H9 (cell line): ENCODE measurements around the gene GATA5. TPM values are rescaled to one million over a fixed set of nuclear protein-coding genes. Genes with fewer than 3 reads are reported as not detected.

Experiments used
- DNase-seq: peaks from one replicate; pipeline ENCODE4 v3.0.0-alpha.2; 2017
- H2AFZ ChIP-seq: one replicate; pipeline ENCODE4 v1.6.1; 2013; ENCODE audit warnings: mild to moderate bottlenecking, low read length, control low read depth, moderate library complexity
- H2AK5ac ChIP-seq: 2 replicates; pipeline ENCODE4 v1.6.1; 2013; ENCODE audit warnings: low read length, control low read depth, mixed read lengths; ENCODE audit not compliant: insufficient read length
- H2BK120ac ChIP-seq: one replicate; pipeline ENCODE4 v1.6.1; 2013; ENCODE audit warnings: low read depth, mild to moderate bottlenecking, low read length, control low read depth, inconsistent platforms; ENCODE audit not compliant: poor library complexity, severe bottlenecking
- H2BK12ac ChIP-seq: 2 replicates; pipeline ENCODE4 v1.6.1; 2013; ENCODE audit warnings: low read length, control low read depth, mixed read lengths, low read depth; ENCODE audit not compliant: insufficient read length
- H2BK15ac ChIP-seq: 2 replicates; pipeline ENCODE4 v1.6.1; 2013; ENCODE audit warnings: low read depth, low read length, control low read depth
- H2BK20ac ChIP-seq: one replicate; pipeline ENCODE4 v1.6.1; 2013; ENCODE audit warnings: low read depth, mild to moderate bottlenecking, low read length, control low read depth, inconsistent platforms; ENCODE audit not compliant: poor library complexity, severe bottlenecking
- H2BK5ac ChIP-seq: 2 replicates; pipeline ENCODE4 v1.6.1; 2013; ENCODE audit warnings: low read length, control low read depth, mixed read lengths; ENCODE audit not compliant: insufficient read length
- H3K14ac ChIP-seq: 2 replicates; pipeline ENCODE4 v1.6.1; 2013; ENCODE audit warnings: low read length, control low read depth; ENCODE audit not compliant: insufficient read depth
- H3K18ac ChIP-seq: 2 replicates; pipeline ENCODE4 v1.6.1; 2013; ENCODE audit warnings: low read depth, mild to moderate bottlenecking, mixed read lengths, low read length, control low read depth; ENCODE audit not compliant: insufficient read length
- H3K23ac ChIP-seq: 2 replicates; pipeline ENCODE4 v1.6.1; 2013; ENCODE audit warnings: low read length, control low read depth, mixed read lengths, low read depth; ENCODE audit not compliant: insufficient read length
- H3K23me2 ChIP-seq: 2 replicates; pipeline ENCODE4 v1.6.1; 2013; ENCODE audit warnings: low read depth, mild to moderate bottlenecking, mixed read lengths, low read length, control low read depth; ENCODE audit not compliant: insufficient read length, poor library complexity, severe bottlenecking
- H3K27ac ChIP-seq: 2 replicates; pipeline ENCODE4 v1.5.1; 2013; ENCODE audit warnings: low read length, control low read depth, mixed read lengths, low read depth; ENCODE audit not compliant: insufficient read length
- H3K27me3 ChIP-seq: 2 replicates; pipeline ENCODE4 v1.6.1; 2013; ENCODE audit warnings: low read length, control low read depth, inconsistent platforms; ENCODE audit not compliant: insufficient read depth
- H3K4ac ChIP-seq: 2 replicates; pipeline ENCODE4 v1.6.1; 2013; ENCODE audit warnings: low read depth, mild to moderate bottlenecking, control low read depth, inconsistent platforms, low read length, moderate library complexity
- H3K4me1 ChIP-seq: 2 replicates; pipeline ENCODE4 v1.6.1; 2013; ENCODE audit warnings: low read length, control low read depth, inconsistent platforms; ENCODE audit not compliant: insufficient read depth
- H3K4me2 ChIP-seq: 2 replicates; pipeline ENCODE4 v1.6.1; 2013; ENCODE audit warnings: low read length, control low read depth, mixed read lengths; ENCODE audit not compliant: insufficient read length, insufficient read depth
- H3K56ac ChIP-seq: 2 replicates; pipeline ENCODE4 v1.6.1; 2013; ENCODE audit warnings: low read depth, mild to moderate bottlenecking, mixed read lengths, low read length, control low read depth; ENCODE audit not compliant: insufficient read length
- H3K79me1 ChIP-seq: 2 replicates; pipeline ENCODE4 v1.6.1; 2013; ENCODE audit warnings: low read depth, mild to moderate bottlenecking, moderate library complexity, low read length, control low read depth, inconsistent platforms; ENCODE audit not compliant: insufficient read depth, poor library complexity, severe bottlenecking
- H3K79me2 ChIP-seq: 2 replicates; pipeline ENCODE4 v1.6.1; 2013; ENCODE audit warnings: low read length, control low read depth, inconsistent platforms; ENCODE audit not compliant: insufficient read depth
- H3K9ac ChIP-seq: 2 replicates; pipeline ENCODE4 v1.6.1; 2013; ENCODE audit warnings: low read length, control low read depth, mixed read lengths; ENCODE audit not compliant: insufficient read length; ENCODE audit errors: extremely low read depth
- H3K9me3 ChIP-seq: one replicate; pipeline ENCODE4 v1.6.1; 2013; ENCODE audit warnings: low read depth, low read length, inconsistent platforms; ENCODE audit not compliant: control insufficient read depth
- H3T11ph ChIP-seq: one replicate; pipeline ENCODE4 v1.6.1; 2013; ENCODE audit warnings: mild to moderate bottlenecking, low read length, control low read depth, inconsistent platforms
- H4K20me1 ChIP-seq: one replicate; pipeline ENCODE4 v1.6.1; 2013; ENCODE audit not compliant: control insufficient read depth, insufficient read length, insufficient read depth
- H4K5ac ChIP-seq: 2 replicates; pipeline ENCODE4 v1.6.1; 2013; ENCODE audit warnings: low read depth, mild to moderate bottlenecking, mixed read lengths, low read length, control low read depth; ENCODE audit not compliant: insufficient read length
- H4K8ac ChIP-seq: replicated peaks from 2 replicates; pipeline ENCODE4 v1.6.1; 2013; ENCODE audit warnings: low read length, control low read depth, mixed read lengths, low read depth; ENCODE audit not compliant: insufficient read length
- H4K91ac ChIP-seq: 2 replicates; pipeline ENCODE4 v1.6.1; 2013; ENCODE audit warnings: low read depth, mild to moderate bottlenecking, moderate library complexity, mixed read lengths, low read length, control low read depth; ENCODE audit not compliant: insufficient read length
- H3K27ac Mint-ChIP-seq, 3 experiments: 2 replicates in 2 of 3; 3 replicates in 1 of 3; pipeline ENCODE4 v1.8.0; 2020 to 2021; ENCODE audit warnings: mixed read lengths in 3 of 3, mild to moderate bottlenecking in 1 of 3, moderate library complexity in 1 of 3
- H3K27me3 Mint-ChIP-seq: 2 replicates; pipeline ENCODE4 v1.8.0; 2021; ENCODE audit warnings: low read depth, mild to moderate bottlenecking, moderate library complexity, mixed read lengths
- H3K36me3 Mint-ChIP-seq, 3 experiments: 2 replicates in 2 of 3; 3 replicates in 1 of 3; pipeline ENCODE4 v1.8.0; 2020 to 2021; ENCODE audit warnings: low read depth in 3 of 3, mixed read lengths in 3 of 3; ENCODE audit not compliant: insufficient read depth in 1 of 3
- H3K4me1 Mint-ChIP-seq, 2 experiments: 2 replicates each; pipeline ENCODE4 v1.8.0; 2020; ENCODE audit warnings: mixed read lengths in 2 of 2
- H3K4me3 Mint-ChIP-seq, 2 experiments: 2 replicates in 1 of 2; 3 replicates in 1 of 2; pipeline ENCODE4 v1.8.0; 2020 to 2021; ENCODE audit warnings: mild to moderate bottlenecking in 2 of 2, mixed read lengths in 2 of 2, moderate library complexity in 1 of 2
- H3K9me3 Mint-ChIP-seq, 2 experiments: 2 replicates in 1 of 2; 3 replicates in 1 of 2; pipeline ENCODE4 v1.8.0; 2020; ENCODE audit warnings: mild to moderate bottlenecking in 2 of 2, mixed read lengths in 2 of 2, moderate library complexity in 1 of 2
- WGBS: extraction: QIAGEN DNeasy Blood & Tissue Kit; methylation state at CpG from one replicate; pipeline ENCODE4 v1.1.7; 2013; ENCODE audit warnings: missing lambda C conversion rate, low lambda C conversion rate, mixed read lengths; ENCODE audit not compliant: insufficient read length; ENCODE audit errors: extremely low coverage; 5-methylcytosine and 5-hydroxymethylcytosine counted together
- total RNA-seq: library from RNA; stranded (reverse); gene quantifications from 2 replicates; pipeline ENCODE4 v1.2.1, GENCODE V29; 2021
- TF ChIP-seq, protein P1 (sequence below): fragments of 200-600 bp; sonication (generic); conservative IDR thresholded peaks from 3 replicates; pipeline ENCODE4 v1.8.0; 2021; ENCODE audit warnings: antibody characterized with exemption, mild to moderate bottlenecking

Gene GATA5
- total RNA-seq, 1 experiment from 2014 or later, result 0.24 TPM

GRCh38 chr20:62507323-62507722 is 31.5 kb upstream of the GATA5 start:
- TF ChIP-seq, protein P1, sequence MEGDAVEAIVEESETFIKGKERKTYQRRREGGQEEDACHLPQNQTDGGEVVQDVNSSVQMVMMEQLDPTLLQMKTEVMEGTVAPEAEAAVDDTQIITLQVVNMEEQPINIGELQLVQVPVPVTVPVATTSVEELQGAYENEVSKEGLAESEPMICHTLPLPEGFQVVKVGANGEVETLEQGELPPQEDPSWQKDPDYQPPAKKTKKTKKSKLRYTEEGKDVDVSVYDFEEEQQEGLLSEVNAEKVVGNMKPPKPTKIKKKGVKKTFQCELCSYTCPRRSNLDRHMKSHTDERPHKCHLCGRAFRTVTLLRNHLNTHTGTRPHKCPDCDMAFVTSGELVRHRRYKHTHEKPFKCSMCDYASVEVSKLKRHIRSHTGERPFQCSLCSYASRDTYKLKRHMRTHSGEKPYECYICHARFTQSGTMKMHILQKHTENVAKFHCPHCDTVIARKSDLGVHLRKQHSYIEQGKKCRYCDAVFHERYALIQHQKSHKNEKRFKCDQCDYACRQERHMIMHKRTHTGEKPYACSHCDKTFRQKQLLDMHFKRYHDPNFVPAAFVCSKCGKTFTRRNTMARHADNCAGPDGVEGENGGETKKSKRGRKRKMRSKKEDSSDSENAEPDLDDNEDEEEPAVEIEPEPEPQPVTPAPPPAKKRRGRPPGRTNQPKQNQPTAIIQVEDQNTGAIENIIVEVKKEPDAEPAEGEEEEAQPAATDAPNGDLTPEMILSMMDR, result no peak
- Mint-ChIP-seq H3K4me3 (no peak overlapping the region), H3K36me3 (no peaks in the 10 kb centered on the region), H3K27me3 (peaks cover 9% of the 10 kb centered on the region), H3K4me1 (peaks cover 0 to 3% of the 10 kb centered on the region in 2 experiments; a peak in 1 of 4 replicates), H3K9me3 (no peaks in the 10 kb centered on the region), H3K27ac (no peak overlapping the region)
- no peak overlapping the region for H3K23ac ChIP-seq
- H3K27me3 ChIP-seq, result no peaks in the 10 kb centered on the region
- no peaks in the 10 kb centered on the region for H3K23me2 ChIP-seq
- H3K79me1 ChIP-seq, result no peaks in the 10 kb centered on the region
- no peak overlapping the region for H4K91ac ChIP-seq
- DNase-seq, result no peak
- no peak overlapping the region for H2BK120ac ChIP-seq
- no peak overlapping the region for H2AFZ ChIP-seq
- H3K4ac ChIP-seq, result no peak overlapping the region
- no peak overlapping the region for H2BK15ac ChIP-seq
- no peak overlapping the region for H3K18ac ChIP-seq
- no peaks in the 10 kb centered on the region for H3K79me2 ChIP-seq
- no peaks in the 10 kb centered on the region for H3K4me1 ChIP-seq
- no peak overlapping the region for H3K14ac ChIP-seq
- H4K5ac ChIP-seq, result no peak overlapping the region
- no peak overlapping the region for H2BK5ac ChIP-seq
- no peaks in the 10 kb centered on the region for H4K20me1 ChIP-seq
- no peak overlapping the region for H3K9ac ChIP-seq
- no peak overlapping the region for H4K8ac ChIP-seq
- H2BK20ac ChIP-seq, result no peak overlapping the region
- H3K56ac ChIP-seq, result no peak overlapping the region
- H3T11ph ChIP-seq, result no peak overlapping the region
- H2BK12ac ChIP-seq, result no peak overlapping the region
- H2AK5ac ChIP-seq, result no peak overlapping the region
- no peaks in the 10 kb centered on the region for H3K9me3 ChIP-seq
- WGBS, result no CpG with 5 or more reads among the region's 7 CpGs
- H3K27ac ChIP-seq, result no peak overlapping the region
- H3K4me2 ChIP-seq, result no peak overlapping the region
